Upper lobe of right lung (tissue), 1 donor: ENCODE data around the gene MYO1G. TPM values are rescaled to one million over a fixed set of nuclear protein-coding genes. Genes with fewer than 3 reads are reported as not detected.

Experiments
- ATAC-seq: fragments of 200-7000 bp; cut with Tn5 transposase; one replicate; pipeline ENCODE4 v1.9.1; 2020; ENCODE audit warnings: mild to moderate bottlenecking, moderate library complexity
- DNase-seq: peaks from one replicate; pipeline ENCODE4 v3.0.0-alpha.2; 2020
- H3K27ac ChIP-seq: fragments of 200-600 bp; one replicate; pipeline ENCODE4 v1.8.0; 2022
- H3K27me3 ChIP-seq: fragments of 200-600 bp; one replicate; pipeline ENCODE4 v1.8.0; 2022; ENCODE audit warnings: mild to moderate bottlenecking
- H3K36me3 ChIP-seq: fragments of 200-600 bp; one replicate; pipeline ENCODE4 v1.8.0; 2022
- H3K4me1 ChIP-seq: fragments of 200-600 bp; one replicate; pipeline ENCODE4 v1.8.0; 2022
- H3K4me3 ChIP-seq: fragments of 200-600 bp; one replicate; pipeline ENCODE4 v1.8.0; 2022; ENCODE audit warnings: mild to moderate bottlenecking
- H3K9me3 ChIP-seq: fragments of 200-600 bp; one replicate; pipeline ENCODE4 v1.8.0; 2022
- CTCF ChIP-seq: fragments of 200-600 bp; IDR thresholded peaks from one replicate; pipeline ENCODE4 v1.8.0; 2022; ENCODE audit warnings: antibody characterized with exemption
- intact Hi-C: fragments of 100-400 bp; cut with DNase I; formaldehyde crosslinking; loops from one replicate; pipeline ENCODE4 v1.11.0; 2022
- total RNA-seq: library from RNA; stranded (reverse); fragmentation: NEBNext Ultra II Directional; extraction: Animal tissue kit (Norgen Biotek cat#: 25700); gene quantifications from one replicate; pipeline ENCODE4 v1.2.1, GENCODE V29; 2021
- donor health status: DM: no; HTN: yes; CAD: no; lungs with severe emphysema.

MYO1G gene
- total RNA-seq, 1 donor from 2014 or later = 21.0 TPM

- Histone ChIP-seq H3K27me3 (no peaks in the 10 kb centered on the region), H3K36me3 (peaks cover 15% of the 10 kb centered on the region), H3K4me1 (peaks cover 27% of the 10 kb centered on the region), H3K4me3 (no peak overlapping the region), H3K27ac (no peak overlapping the region), H3K9me3 (no peaks in the 10 kb centered on the region)
- DNase-seq (no peak), ATAC-seq (no peak)
- intact Hi-C loops = no loop called here
- no peak for TF ChIP-seq CTCF
These were observed 9.9 kb upstream of the MYO1G start for GRCh38 chr7:44988701-44989100.

- TF ChIP-seq CTCF = no peak
- Histone ChIP-seq H3K4me1 (peaks cover 27% of the 10 kb centered on the region), H3K27ac (no peak overlapping the region), H3K27me3 (no peaks in the 10 kb centered on the region), H3K9me3 (no peaks in the 10 kb centered on the region), H3K36me3 (peaks cover 22% of the 10 kb centered on the region), H3K4me3 (no peak overlapping the region)
- intact Hi-C loops = no loop called here
- DNase-seq (no peak), ATAC-seq (no peak)
These were observed 9.2 kb upstream of the MYO1G start for GRCh38 chr7:44987996-44988395.

- H3K27ac ChIP-seq = peak overlapping the region; percentile 93
- intact Hi-C loops = no loop called here
These were observed 8.6 kb upstream of the MYO1G start for GRCh38 chr7:44987457-44987856.

GRCh38 chr7:44986218-44987053 is 7.6 kb upstream of the MYO1G start:
- Histone ChIP-seq H3K4me3 (peak overlapping the region; percentile 73), H3K27me3 (no peaks in the 10 kb centered on the region), H3K4me1 (peaks cover 28% of the 10 kb centered on the region), H3K9me3 (no peaks in the 10 kb centered on the region), H3K27ac (peak overlapping the region; percentile 93), H3K36me3 (peaks cover 30% of the 10 kb centered on the region)
- ATAC-seq = peak; percentile 98
- intact Hi-C loops = no loop called here
- peak; percentile 98 for DNase-seq
- no peak for TF ChIP-seq CTCF

More at GRCh38 chr7:44987457-44987856, 8.6 kb upstream of the MYO1G start:
- H3K4me1 ChIP-seq = peaks cover 27% of the 10 kb centered on the region
- H3K27me3 ChIP-seq = no peaks in the 10 kb centered on the region
- DNase-seq (no peak), ATAC-seq (no peak)
- H3K9me3 ChIP-seq = no peaks in the 10 kb centered on the region
- peak overlapping the region; percentile 73 for H3K4me3 ChIP-seq
- TF ChIP-seq CTCF = no peak
- peaks cover 27% of the 10 kb centered on the region for H3K36me3 ChIP-seq

- ATAC-seq = no peak
- H3K27me3 ChIP-seq = no peaks in the 10 kb centered on the region
- peak overlapping the region; percentile 93 for H3K27ac ChIP-seq
- peaks cover 34% of the 10 kb centered on the region for H3K4me1 ChIP-seq
- no peak for TF ChIP-seq CTCF
- no peak for DNase-seq
- H3K36me3 ChIP-seq = peaks cover 30% of the 10 kb centered on the region
- intact Hi-C loops = no loop called here
- H3K4me3 ChIP-seq = peak overlapping the region; percentile 73
- no peaks in the 10 kb centered on the region for H3K9me3 ChIP-seq
These were observed 7.0 kb upstream of the MYO1G start for GRCh38 chr7:44985900-44986217.
